Astrocyte (in vitro differentiated cells and primary cell): ENCODE results near the gene SRSF2.
"Not testable (repeated sequence)": the region's sequence is repeated elsewhere in the genome, so short reads cannot be mapped to it uniquely, and the experiment has no call there.

Source experiments
- EZH2 ChIP-seq: IDR thresholded peaks from 2 replicates; pipeline ENCODE4 v1.6.1; 2012; ENCODE audit warnings: mild to moderate bottlenecking, low read length, inconsistent platforms; ENCODE audit not compliant: insufficient read depth
- TF ChIP-seq, protein P1 (sequence below): IDR thresholded peaks from 2 replicates; pipeline ENCODE4 v1.5.1; 2011; ENCODE audit warnings: low read depth, mild to moderate bottlenecking, inconsistent platforms, low read length, moderate library complexity; ENCODE audit not compliant: insufficient read depth

DNA sequence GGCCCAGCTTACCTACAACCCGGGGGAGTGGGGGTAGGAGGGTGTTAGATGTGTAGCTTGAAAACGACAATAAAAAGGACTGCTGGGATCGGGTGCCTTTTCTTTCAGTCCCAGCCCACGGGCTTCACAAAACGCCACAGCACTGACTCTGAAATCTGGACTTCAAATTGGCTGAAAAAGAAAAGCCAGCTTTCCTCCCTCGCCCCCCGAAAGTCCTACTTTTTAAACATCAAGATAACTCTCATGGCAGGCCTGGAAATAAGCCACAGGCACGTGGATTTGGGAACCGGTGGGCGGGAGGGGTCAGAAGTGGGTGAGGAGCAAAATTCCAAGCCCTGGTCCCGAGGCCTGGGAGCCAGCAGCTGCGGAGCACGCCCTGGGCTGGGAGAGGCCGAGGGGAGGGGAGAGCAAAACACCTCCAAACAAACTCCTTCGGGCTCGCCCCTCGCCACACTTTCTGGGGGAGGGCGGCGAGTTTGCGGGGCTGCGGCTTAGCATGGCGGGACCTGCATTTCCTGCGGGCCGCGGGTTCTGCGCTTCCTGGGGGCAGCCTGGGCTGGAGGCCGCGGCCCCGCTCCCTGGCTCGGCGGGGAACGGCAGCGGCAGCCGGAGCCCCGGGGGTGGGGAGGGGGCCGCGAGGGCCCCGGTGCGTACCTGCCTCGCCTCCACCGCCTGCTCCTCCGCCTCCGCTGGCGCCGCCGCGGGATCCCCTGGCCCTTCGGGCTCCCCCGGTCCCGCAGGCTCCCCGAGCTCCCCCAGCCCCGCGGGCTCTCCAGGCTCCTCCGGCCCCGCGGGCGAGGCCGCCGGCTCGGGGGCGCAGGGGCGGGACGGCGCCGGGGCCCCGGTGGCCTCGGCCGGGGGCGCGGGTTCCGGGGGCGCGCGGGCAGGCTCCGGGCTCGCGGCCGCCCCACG lies 26.9 kb downstream of the SRSF2 start:
- TF ChIP-seq, protein P1, sequence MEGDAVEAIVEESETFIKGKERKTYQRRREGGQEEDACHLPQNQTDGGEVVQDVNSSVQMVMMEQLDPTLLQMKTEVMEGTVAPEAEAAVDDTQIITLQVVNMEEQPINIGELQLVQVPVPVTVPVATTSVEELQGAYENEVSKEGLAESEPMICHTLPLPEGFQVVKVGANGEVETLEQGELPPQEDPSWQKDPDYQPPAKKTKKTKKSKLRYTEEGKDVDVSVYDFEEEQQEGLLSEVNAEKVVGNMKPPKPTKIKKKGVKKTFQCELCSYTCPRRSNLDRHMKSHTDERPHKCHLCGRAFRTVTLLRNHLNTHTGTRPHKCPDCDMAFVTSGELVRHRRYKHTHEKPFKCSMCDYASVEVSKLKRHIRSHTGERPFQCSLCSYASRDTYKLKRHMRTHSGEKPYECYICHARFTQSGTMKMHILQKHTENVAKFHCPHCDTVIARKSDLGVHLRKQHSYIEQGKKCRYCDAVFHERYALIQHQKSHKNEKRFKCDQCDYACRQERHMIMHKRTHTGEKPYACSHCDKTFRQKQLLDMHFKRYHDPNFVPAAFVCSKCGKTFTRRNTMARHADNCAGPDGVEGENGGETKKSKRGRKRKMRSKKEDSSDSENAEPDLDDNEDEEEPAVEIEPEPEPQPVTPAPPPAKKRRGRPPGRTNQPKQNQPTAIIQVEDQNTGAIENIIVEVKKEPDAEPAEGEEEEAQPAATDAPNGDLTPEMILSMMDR: not testable (repeated sequence)
- not testable (repeated sequence) for TF ChIP-seq EZH2
